CD4-positive, alpha-beta T cell treated with Interleukin-15 for 4 hours (primary cell): ENCODE data around the gene GRID1.

Experiments
- DNase-seq: peaks from one replicate; pipeline ENCODE4 v3.0.0-alpha.2; 2020; ENCODE audit warnings: low spot score

Gene GRID1

DNA sequence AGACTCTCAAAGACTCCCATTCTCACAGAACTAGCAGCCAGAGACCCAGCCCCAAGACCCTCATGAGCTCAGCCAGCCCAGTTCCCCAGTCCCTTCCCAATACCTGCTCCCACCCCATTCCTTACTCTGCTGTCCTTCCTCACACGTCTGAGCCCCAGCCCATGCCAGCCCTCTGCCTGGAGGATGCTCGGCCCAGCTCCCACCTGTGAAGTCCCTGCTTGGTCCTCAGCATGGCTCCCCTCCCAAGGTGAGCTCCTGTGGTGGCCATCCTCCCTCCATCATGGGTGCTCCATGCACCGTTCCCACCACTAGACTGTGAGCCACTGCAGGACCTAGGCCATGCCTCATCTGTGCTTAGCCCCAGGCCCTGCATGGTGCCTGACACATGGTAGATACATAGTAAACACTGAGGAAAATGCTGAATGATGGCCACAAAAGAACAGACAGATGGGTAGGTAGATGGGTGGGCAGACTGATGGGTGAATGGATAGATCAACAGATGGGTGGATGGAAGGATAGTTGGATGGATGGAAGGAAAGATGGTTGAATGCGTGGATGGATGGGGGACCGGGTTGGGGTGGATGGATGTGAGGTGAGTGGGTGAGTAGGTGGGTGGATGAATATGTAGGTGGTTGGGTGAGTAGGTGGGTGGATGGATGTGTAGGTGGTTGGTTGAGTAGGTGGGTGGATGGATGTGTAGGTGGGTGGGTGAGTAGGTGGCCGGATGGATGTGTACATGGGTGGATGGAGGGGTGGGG, 138.9 kb downstream of the GRID1 start:
- no peak for DNase-seq

- DNase-seq: no peak
These were observed 139.8 kb downstream of the GRID1 start for GRCh38 chr10:86226781-86227201.

DNA sequence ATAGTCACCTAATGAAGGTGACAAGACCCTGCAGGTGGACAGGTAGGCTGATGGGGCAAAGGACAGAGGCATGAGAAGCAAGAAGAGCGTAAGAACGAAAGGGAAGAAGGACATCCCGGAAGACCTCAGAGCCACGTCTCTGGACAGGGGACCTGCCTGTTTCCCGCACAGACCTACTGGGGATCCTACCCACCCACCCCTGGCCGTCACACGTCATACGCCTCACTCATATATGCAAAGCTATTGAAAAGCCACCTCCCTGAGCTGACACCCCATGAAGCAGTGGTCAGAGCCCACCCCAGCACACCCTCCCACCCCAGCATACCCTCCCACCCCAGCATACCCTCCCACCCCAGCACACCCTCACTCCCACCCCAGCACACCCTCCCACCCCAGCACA, 140.6 kb downstream of the GRID1 start:
- no peak for DNase-seq

GRCh38 chr10:86225103-86225782, 141.4 kb downstream of the GRID1 start:
- DNase-seq: no peak

GRCh38 chr10:86224354-86225102, 142.1 kb downstream of the GRID1 start:
- no peak for DNase-seq

DNA sequence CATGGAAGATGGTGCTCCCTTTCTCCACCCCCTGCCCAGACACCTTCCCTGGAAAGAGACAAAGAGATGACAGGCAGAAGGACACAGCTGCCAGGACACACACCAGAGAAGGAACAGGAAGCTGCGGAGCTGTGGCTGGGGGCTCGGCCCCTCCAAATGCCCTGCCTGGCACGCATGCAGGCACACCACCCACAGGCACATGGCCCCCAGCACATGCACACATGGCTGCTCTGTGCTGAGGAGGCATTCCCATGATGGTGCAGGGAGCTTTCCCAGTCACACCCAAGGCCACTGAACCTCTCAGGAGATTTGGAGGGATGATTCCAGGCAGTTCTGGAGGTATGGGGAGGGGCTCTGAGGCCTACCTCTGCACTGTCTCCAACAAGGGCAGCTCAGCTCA, 143.3 kb downstream of the GRID1 start:
- DNase-seq: no peak

DNA sequence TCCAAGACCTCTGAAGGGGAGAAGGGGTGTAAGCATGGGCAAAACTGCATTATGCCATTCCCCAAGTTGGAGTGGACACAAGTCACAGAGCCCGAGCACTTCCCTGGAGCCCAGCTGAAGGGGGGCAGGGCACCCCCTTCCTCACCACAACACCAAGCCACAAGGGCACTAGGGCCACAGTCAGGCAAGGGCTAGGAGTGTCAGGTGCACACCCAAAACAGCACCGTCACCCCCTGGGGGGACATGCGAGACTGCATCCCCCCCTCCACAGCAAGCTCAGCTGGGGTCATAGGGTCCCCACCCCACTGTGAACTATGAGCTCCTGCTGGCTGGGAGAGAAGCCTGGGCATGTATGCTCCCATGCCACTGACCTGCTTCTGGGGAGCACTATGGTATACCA, 143.9 kb downstream of the GRID1 start:
- DNase-seq: no peak

DNA sequence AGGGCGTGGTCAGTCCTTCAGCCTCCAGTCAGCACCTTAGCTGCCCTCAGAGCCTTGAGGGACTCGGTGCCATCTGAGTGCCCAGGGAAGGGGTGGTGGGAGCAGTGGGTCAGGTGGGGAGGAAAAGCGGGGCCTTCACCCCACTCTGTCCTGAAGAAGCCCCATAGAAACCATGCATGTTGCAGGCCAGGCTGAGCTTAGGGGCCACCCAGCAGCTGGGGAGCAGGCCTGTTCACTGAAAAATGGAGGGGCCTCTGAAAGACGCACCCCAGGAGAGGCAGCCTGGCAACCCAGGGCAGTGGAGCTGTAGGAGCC, 144.3 kb downstream of the GRID1 start:
- no peak for DNase-seq

GRCh38 chr10:86221442-86222335, 144.9 kb downstream of the GRID1 start:
- no peak for DNase-seq

- DNase-seq: no peak
These were observed 146.0 kb downstream of the GRID1 start for GRCh38 chr10:86220626-86221025.

GRCh38 chr10:86219271-86219670, 147.3 kb downstream of the GRID1 start:
- DNase-seq: no peak

DNA sequence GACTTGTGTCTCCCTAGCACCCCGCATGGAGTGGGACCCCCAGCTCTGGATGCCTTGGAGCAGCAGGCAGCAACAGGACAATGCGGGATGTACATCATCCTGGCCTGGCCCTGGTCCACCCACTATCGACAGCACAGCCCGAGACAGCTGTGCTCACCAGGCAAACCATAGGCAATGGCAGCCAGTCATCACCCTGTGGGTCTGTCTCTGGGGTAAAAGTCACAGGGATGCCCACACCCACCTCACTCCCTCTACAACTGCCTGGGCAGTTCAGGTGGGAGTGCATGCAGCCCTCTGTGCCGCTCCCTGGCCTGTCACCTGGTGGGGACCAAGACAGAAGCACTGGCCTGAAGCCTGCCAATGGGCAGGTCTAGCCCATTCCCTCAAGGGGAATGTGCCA, 147.8 kb downstream of the GRID1 start:
- DNase-seq: no peak

DNA sequence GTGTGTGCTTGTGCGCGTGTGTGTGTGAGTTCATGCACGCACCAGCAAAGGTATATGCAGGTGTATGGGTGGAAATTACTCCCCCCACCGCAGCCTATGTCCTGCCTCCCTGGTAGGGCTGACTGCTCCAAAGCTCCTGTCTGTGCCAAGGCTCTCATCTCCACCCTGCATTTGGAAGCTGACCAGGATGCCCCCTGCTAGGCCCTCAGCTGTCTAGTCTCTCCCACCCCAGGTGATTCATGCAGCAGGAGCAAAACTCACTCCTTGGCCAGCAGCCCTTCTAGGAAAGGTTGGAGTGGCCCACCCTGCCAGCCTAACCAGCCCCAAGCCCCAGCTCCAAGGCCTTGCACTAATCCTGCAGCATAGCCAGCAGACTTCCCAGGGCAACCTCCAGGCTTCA, 148.4 kb downstream of the GRID1 start:
- no peak for DNase-seq

- no peak for DNase-seq
These were observed 149.1 kb downstream of the GRID1 start for GRCh38 chr10:86217371-86218080.

- DNase-seq: no peak
These were observed 149.7 kb downstream of the GRID1 start for GRCh38 chr10:86216886-86217285.

- no peak for DNase-seq
These were observed 150.9 kb downstream of the GRID1 start for GRCh38 chr10:86215712-86216111.

- no peak for DNase-seq
These were observed 151.5 kb downstream of the GRID1 start for GRCh38 chr10:86215046-86215445.

- DNase-seq: no peak
These were observed 153.4 kb downstream of the GRID1 start for GRCh38 chr10:86213148-86213547.

- no peak for DNase-seq
These were observed 154.2 kb downstream of the GRID1 start for GRCh38 chr10:86212391-86212700.

DNA sequence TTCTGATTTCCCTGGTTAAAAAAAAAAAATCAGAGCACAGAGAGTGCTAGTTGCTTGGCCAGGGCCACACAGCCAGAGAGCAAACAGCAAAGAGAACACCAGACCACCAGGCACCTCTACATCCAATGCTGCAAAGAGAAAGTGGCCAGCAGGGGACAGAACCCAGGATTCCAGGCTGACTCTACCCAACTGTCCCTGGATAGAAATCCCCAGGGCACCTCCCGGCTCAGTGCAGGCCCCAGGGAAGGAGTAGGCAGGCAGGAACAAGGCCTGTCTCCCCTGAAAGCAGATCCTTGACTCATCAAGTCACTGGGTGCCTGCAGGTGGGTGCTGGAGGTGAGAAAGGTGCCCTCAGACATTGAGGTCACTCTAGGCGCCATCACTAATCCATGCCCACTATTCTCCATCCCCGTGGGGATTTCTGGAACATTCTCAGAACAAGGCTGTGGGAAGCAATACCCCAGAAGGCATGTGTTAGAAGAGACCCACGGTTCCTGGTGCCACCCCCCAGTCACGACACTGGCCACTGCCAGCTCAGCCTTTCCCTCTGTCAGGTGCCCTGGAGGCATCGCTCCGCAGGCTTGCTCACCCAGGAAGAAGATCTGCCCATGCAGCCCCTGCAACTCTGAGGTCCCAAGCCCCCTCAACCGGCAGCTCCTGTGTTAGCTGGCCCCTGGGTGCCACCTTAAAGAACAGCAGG, 154.8 kb downstream of the GRID1 start:
- DNase-seq: no peak

DNA sequence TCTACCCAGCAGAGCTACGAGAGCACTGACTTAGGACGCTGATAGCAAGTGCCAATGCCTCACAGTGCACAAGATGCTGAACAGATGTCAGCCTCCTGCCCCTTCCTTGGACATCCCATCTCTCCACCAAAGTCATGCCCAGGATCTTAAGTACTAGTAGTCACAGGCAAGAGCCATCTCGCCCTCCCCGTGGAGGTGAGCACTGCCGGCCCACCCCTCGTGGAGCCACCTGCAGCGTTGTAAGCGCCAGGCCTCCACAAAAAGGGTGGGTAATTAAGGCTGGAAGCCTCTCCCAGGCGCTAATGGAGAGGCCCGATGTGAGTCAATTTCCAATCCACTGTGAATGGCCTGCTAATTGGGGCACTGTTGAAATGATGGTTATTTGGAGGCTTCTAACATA, 156.2 kb downstream of the GRID1 start:
- no peak for DNase-seq
